A549 (cell line): ENCODE measurements around the gene PASK.

Source experiments
- CHD4 ChIP-seq: fragments of 200-600 bp; sonication (generic); IDR thresholded peaks from 2 replicates; pipeline ENCODE4 v1.6.1; 2016; ENCODE audit warnings: antibody characterized with exemption, mild to moderate bottlenecking, borderline replicate concordance
- CTCF ChIP-seq: fragments of >200 bp; sonication (Bioruptor Twin); formaldehyde crosslinking; IDR thresholded peaks from 3 replicates; pipeline ENCODE4 v1.5.1; 2016
- HMGXB4 ChIP-seq: fragments of 250-450 bp; sonication (Bioruptor Pico); IDR thresholded peaks from 2 replicates; pipeline ENCODE4 v1.5.0; 2021; ENCODE audit warnings: mild to moderate bottlenecking, moderate library complexity, borderline replicate concordance
- KDM1A ChIP-seq: fragments of 200-600 bp; sonication (generic); IDR thresholded peaks from 2 replicates; pipeline ENCODE4 v1.6.1; 2016; ENCODE audit warnings: low read depth, mild to moderate bottlenecking
- MAX ChIP-seq: IDR thresholded peaks from 2 replicates; pipeline ENCODE4 v1.6.1; 2012
- PHF8 ChIP-seq: fragments of 200-600 bp; sonication (generic); IDR thresholded peaks from 2 replicates; pipeline ENCODE4 v1.6.1; 2016; ENCODE audit warnings: low read depth, mild to moderate bottlenecking, antibody characterized with exemption, moderate library complexity, borderline replicate concordance
- POLR2A ChIP-seq: IDR thresholded peaks from 2 replicates; pipeline ENCODE4 v1.6.1; 2012; ENCODE audit warnings: mild to moderate bottlenecking, low read length
- ZSCAN20 ChIP-seq: fragments of 250-450 bp; sonication (Bioruptor Pico); IDR thresholded peaks from 2 replicates; pipeline ENCODE4 v1.8.0; 2022; ENCODE audit warnings: mild to moderate bottlenecking, moderate library complexity

GRCh38 chr2:241173557-241173956 lies 24.3 kb upstream of the PASK start:
- no peak for TF ChIP-seq KDM1A
- no peak for TF ChIP-seq POLR2A
- no peak for TF ChIP-seq CTCF
- no peak for TF ChIP-seq MAX
- no peak for TF ChIP-seq ZSCAN20 (CRISPR knock-in tag)
- no peak for TF ChIP-seq PHF8
- TF ChIP-seq HMGXB4 (CRISPR knock-in tag): no peak
- no peak for TF ChIP-seq CHD4
